ENCODE measurements around the gene IL6ST.

GRCh38 chr5:55923865-55924500 is 70.8 kb downstream of the IL6ST start:
- no peak for TF ChIP-seq CTCF (IDR thresholded peaks at IDR 0.05)
- TF ChIP-seq POLR2A (IDR thresholded peaks at IDR 0.05), result no peak
